WTC11 (cell line): ENCODE measurements around the gene ISG20. TPM values are rescaled to one million over a fixed set of nuclear protein-coding genes. Genes with fewer than 3 reads are reported as not detected.
A peak's percentile ranks its signal among the peaks of the same experiment; 100 is the strongest.

Experiments
- AFF4 ChIP-seq: sonication (generic); formaldehyde crosslinking; IDR thresholded peaks from 2 replicates; pipeline ENCODE4 v1.8.1; 2023; ENCODE audit warnings: mild to moderate bottlenecking, missing genetic modification reagents, borderline replicate concordance
- ARID4B ChIP-seq: sonication (generic); formaldehyde crosslinking; IDR thresholded peaks from 2 replicates; pipeline ENCODE4 v1.8.0; 2023; ENCODE audit warnings: missing genetic modification reagents, mild to moderate bottlenecking, borderline replicate concordance
- ATF2 ChIP-seq: sonication (generic); formaldehyde crosslinking; IDR thresholded peaks from 2 replicates; pipeline ENCODE4 v1.8.1; 2022; ENCODE audit warnings: low read depth, missing genetic modification reagents, borderline replicate concordance
- ATF6 ChIP-seq: sonication (generic); formaldehyde crosslinking; IDR thresholded peaks from 2 replicates; pipeline ENCODE4 v1.8.1; 2023; ENCODE audit warnings: mild to moderate bottlenecking, missing genetic modification reagents
- E2F5 ChIP-seq: sonication (generic); formaldehyde crosslinking; IDR thresholded peaks from 2 replicates; pipeline ENCODE4 v1.8.1; 2022; ENCODE audit warnings: mild to moderate bottlenecking, moderate library complexity, missing genetic modification reagents
- ETV6 ChIP-seq: sonication (generic); formaldehyde crosslinking; IDR thresholded peaks from 2 replicates; pipeline ENCODE4 v1.8.1; 2022; ENCODE audit warnings: mild to moderate bottlenecking, missing genetic modification reagents
- FOXJ3 ChIP-seq: sonication (generic); formaldehyde crosslinking; IDR thresholded peaks from 2 replicates; pipeline ENCODE4 v1.9.0; 2021; ENCODE audit warnings: missing genetic modification reagents, mild to moderate bottlenecking, borderline replicate concordance
- GABPB1 ChIP-seq: sonication (generic); formaldehyde crosslinking; IDR thresholded peaks from 2 replicates; pipeline ENCODE4 v1.8.1; 2023; ENCODE audit warnings: mild to moderate bottlenecking, missing genetic modification reagents
- HMGXB4 ChIP-seq: sonication (generic); formaldehyde crosslinking; IDR thresholded peaks from 2 replicates; pipeline ENCODE4 v1.8.1; 2023; ENCODE audit warnings: mild to moderate bottlenecking, moderate library complexity, missing genetic modification reagents
- NFE2L1 ChIP-seq: sonication (generic); formaldehyde crosslinking; IDR thresholded peaks from 2 replicates; pipeline ENCODE4 v1.8.1; 2023; ENCODE audit warnings: missing genetic modification reagents
- NFYB ChIP-seq: sonication (generic); formaldehyde crosslinking; conservative IDR thresholded peaks from 2 replicates; pipeline ENCODE4 v1.8.0; 2022; ENCODE audit warnings: low read depth, missing genetic modification reagents
- USF1 ChIP-seq: sonication (generic); formaldehyde crosslinking; IDR thresholded peaks from 2 replicates; pipeline ENCODE4 v1.8.0; 2022; ENCODE audit warnings: mild to moderate bottlenecking, missing genetic modification reagents
- ZNF138 ChIP-seq: sonication (generic); formaldehyde crosslinking; conservative IDR thresholded peaks from 2 replicates; pipeline ENCODE4 v1.8.1; 2022; ENCODE audit warnings: mild to moderate bottlenecking, moderate library complexity, missing genetic modification reagents
- ZNF232 ChIP-seq: sonication (generic); formaldehyde crosslinking; IDR thresholded peaks from 2 replicates; pipeline ENCODE4 v1.8.0; 2022; ENCODE audit warnings: mild to moderate bottlenecking, missing genetic modification reagents
- ZNF263 ChIP-seq: sonication (generic); formaldehyde crosslinking; IDR thresholded peaks from 2 replicates; pipeline ENCODE4 v1.8.1; 2022; ENCODE audit warnings: low read depth, mild to moderate bottlenecking, moderate library complexity, missing genetic modification reagents
- ZNF416 ChIP-seq: fragments of 250-450 bp; sonication (Bioruptor Pico); IDR thresholded peaks from 2 replicates; pipeline ENCODE4 v1.9.0; 2021; ENCODE audit warnings: mild to moderate bottlenecking, inconsistent platforms
- ZNF423 ChIP-seq: fragments of 250-450 bp; sonication (Bioruptor Pico); IDR thresholded peaks from 2 replicates; pipeline ENCODE4 v2.1.2; 2022; ENCODE audit warnings: mild to moderate bottlenecking, moderate library complexity
- ZSCAN18 ChIP-seq: fragments of 250-450 bp; sonication (Bioruptor Pico); IDR thresholded peaks from 2 replicates; pipeline ENCODE4 v2.1.2; 2022; ENCODE audit warnings: mild to moderate bottlenecking, moderate library complexity
- total RNA-seq: library from RNA; stranded (reverse); gene quantifications from 3 replicates; pipeline ENCODE4 v1.2.3, GENCODE V29; 2021

ISG20 gene
- total RNA-seq, 1 experiment from 2014 or later: 5.6 TPM

- TF ChIP-seq AFF4 (CRISPR knock-in tag) (no peak), ZNF263 (CRISPR knock-in tag) (peak; percentile 83), HMGXB4 (CRISPR knock-in tag) (peak; percentile 61; the same call in 1 of the 2 replicates), USF1 (peak; percentile 75), ZNF138 (CRISPR knock-in tag) (peak; percentile 79; the same call in 1 of the 2 replicates), ETV6 (CRISPR knock-in tag) (peak; percentile 91), ARID4B (peak; percentile 99), ZNF416 (CRISPR knock-in tag) (no peak), ATF6 (CRISPR knock-in tag) (peak; percentile 76; the same call in 1 of the 2 replicates), NFYB (CRISPR knock-in tag) (peak; percentile 37; the same call in 1 of the 2 replicates), ZSCAN18 (no peak), GABPB1 (CRISPR knock-in tag) (no peak), NFE2L1 (peak; percentile 85; the same call in 1 of the 2 replicates), ZNF232 (peak; percentile 94), ZNF423 (CRISPR knock-in tag) (peak; percentile 97), E2F5 (CRISPR knock-in tag) (peak; percentile 80), FOXJ3 (CRISPR knock-in tag) (0 out of 2 replicates have a peak, but pooled peaks have one; percentile 37), ATF2 (CRISPR knock-in tag) (peak; percentile 67; the same call in 1 of the 2 replicates)
These were observed 33.4 kb upstream of the ISG20 start (continued) for GRCh38 chr15:88605189-88606069.
